Glutamatergic neuron (in vitro differentiated cells): ENCODE data around the gene IL11RA. TPM values are rescaled to one million over a fixed set of nuclear protein-coding genes. Genes with fewer than 3 reads are reported as not detected.

Experiments used
- DNase-seq: peaks from one replicate; pipeline ENCODE4 v3.0.0; 2022
- H3K27ac Mint-ChIP-seq: one replicate; pipeline ENCODE4 v1.8.0; 2020; ENCODE audit warnings: mild to moderate bottlenecking, mixed read lengths, inconsistent platforms; ENCODE audit not compliant: unreplicated experiment
- H3K27me3 Mint-ChIP-seq: one replicate; pipeline ENCODE4 v1.8.0; 2020; ENCODE audit warnings: mild to moderate bottlenecking, moderate library complexity, mixed read lengths, inconsistent platforms; ENCODE audit not compliant: unreplicated experiment
- H3K36me3 Mint-ChIP-seq: one replicate; pipeline ENCODE4 v1.8.0; 2020; ENCODE audit warnings: mild to moderate bottlenecking, mixed read lengths, inconsistent platforms; ENCODE audit not compliant: unreplicated experiment
- H3K4me1 Mint-ChIP-seq: one replicate; pipeline ENCODE4 v1.8.0; 2020; ENCODE audit warnings: mild to moderate bottlenecking, low read depth, mixed read lengths, inconsistent platforms; ENCODE audit not compliant: unreplicated experiment
- H3K4me3 Mint-ChIP-seq: one replicate; pipeline ENCODE4 v1.8.0; 2020; ENCODE audit warnings: mild to moderate bottlenecking, mixed read lengths, inconsistent platforms; ENCODE audit not compliant: unreplicated experiment
- H3K9me3 Mint-ChIP-seq: one replicate; pipeline ENCODE4 v1.8.0; 2020; ENCODE audit warnings: mild to moderate bottlenecking, moderate library complexity, mixed read lengths, inconsistent platforms; ENCODE audit not compliant: unreplicated experiment
- CTCF ChIP-seq: fragments of 200-600 bp; sonication (generic); IDR thresholded peaks from one replicate; pipeline ENCODE4 v1.5.0; 2021; ENCODE audit not compliant: partially characterized antibody, unreplicated experiment
- long read RNA-seq: library from polyadenylated mRNA; unstranded; transcript quantifications from one replicate; pipeline ENCODE4 v2.0.0, GENCODE V29; 2020; ENCODE audit not compliant: unreplicated experiment
- total RNA-seq: library from RNA; stranded (reverse); fragmentation: NEBNext Ultra II Directional; extraction: Animal tissue kit (Norgen Biotek cat#: 25700); gene quantifications from one replicate; pipeline ENCODE4 v1.2.1, GENCODE V29; 2021; ENCODE audit not compliant: unreplicated experiment

IL11RA gene
- 28.8 TPM for total RNA-seq
- long read RNA-seq, partial matches to known transcripts: 2 of 5 reads
- long read RNA-seq, other reads (novel, unspliced or antisense): 3 of 5 reads

GRCh38 chr9:34651876-34652601 is at the start of gene IL11RA:
TSS of gene IL11RA (plus strand) at chr9:34652185. CDS start at chr9:34655218, 3,033 bp downstream.
- H3K4me1 Mint-ChIP-seq: peaks cover 31% of the 10 kb centered on the region
- peaks cover 8% of the 10 kb centered on the region for H3K36me3 Mint-ChIP-seq
- peaks cover 7% of the 10 kb centered on the region for H3K27me3 Mint-ChIP-seq
- H3K27ac Mint-ChIP-seq: peak within 1 kb of the TSS; percentile 48
- TF ChIP-seq CTCF: no peak
- peaks cover 8% of the 10 kb centered on the region for H3K9me3 Mint-ChIP-seq
- H3K4me3 Mint-ChIP-seq: peak within 1 kb of the TSS; percentile 77
- peak; percentile 64 for DNase-seq

- Mint-ChIP-seq H3K4me1 (peaks cover 18% of the 10 kb centered on the region), H3K27ac (peak overlapping the region; percentile 4), H3K36me3 (no peaks in the 10 kb centered on the region), H3K27me3 (peaks cover 13% of the 10 kb centered on the region), H3K4me3 (no peak overlapping the region), H3K9me3 (no peaks in the 10 kb centered on the region)
- peak; percentile 96 for DNase-seq
- TF ChIP-seq CTCF: peak; percentile 95
Measured at GRCh38 chr9:34603610-34604231, 48.3 kb upstream of the IL11RA start.

GRCh38 chr9:34606190-34606589 is 45.8 kb upstream of the IL11RA start:
- Mint-ChIP-seq H3K27me3 (peaks cover 6% of the 10 kb centered on the region), H3K36me3 (no peaks in the 10 kb centered on the region), H3K9me3 (peaks cover 5% of the 10 kb centered on the region), H3K4me3 (no peak overlapping the region), H3K4me1 (peaks cover 17% of the 10 kb centered on the region), H3K27ac (no peak overlapping the region)
- no peak for DNase-seq
- no peak for TF ChIP-seq CTCF

- DNase-seq: no peak
- peaks cover 8% of the 10 kb centered on the region for H3K9me3 Mint-ChIP-seq
- no peak for TF ChIP-seq CTCF
- no peaks in the 10 kb centered on the region for H3K36me3 Mint-ChIP-seq
- H3K27ac Mint-ChIP-seq: no peak overlapping the region
- H3K4me1 Mint-ChIP-seq: peaks cover 17% of the 10 kb centered on the region
- no peak overlapping the region for H3K4me3 Mint-ChIP-seq
- H3K27me3 Mint-ChIP-seq: peaks cover 6% of the 10 kb centered on the region
Measured at GRCh38 chr9:34606905-34607304, 45.1 kb upstream of the IL11RA start.

- H3K27ac Mint-ChIP-seq: no peak overlapping the region
- peaks cover 14% of the 10 kb centered on the region for H3K4me1 Mint-ChIP-seq
- no peaks in the 10 kb centered on the region for H3K36me3 Mint-ChIP-seq
- no peak overlapping the region for H3K4me3 Mint-ChIP-seq
- peaks cover 8% of the 10 kb centered on the region for H3K9me3 Mint-ChIP-seq
- no peak for DNase-seq
- H3K27me3 Mint-ChIP-seq: peaks cover 6% of the 10 kb centered on the region
- TF ChIP-seq CTCF: no peak
Measured at GRCh38 chr9:34607331-34607730, 44.7 kb upstream of the IL11RA start.
